Measurements from ENCODE around the gene RAB37. TPM values are rescaled to one million over a fixed set of nuclear protein-coding genes. Genes with fewer than 3 reads are reported as not detected.

The RAB37 gene
- total and polyA plus RNA-seq, 9 of the 15 experiments (the other 6 are each of a cell fraction or from before 2014, with no cell fraction given): 0.03 to 0.27 (median 0.11) TPM; not detected in 4

GRCh38 chr17:74698069-74698468 lies 39.0 kb upstream of the RAB37 start (continued):
- no peak for TF ChIP-seq MGA (IDR thresholded peaks at IDR 0.05)
- TF ChIP-seq HMBOX1 (IDR thresholded peaks at IDR 0.05): no peak
- no peak for TF ChIP-seq MEIS2 (IDR thresholded peaks at IDR 0.05; ENCODE audit: partially characterized antibody)
- no peak for TF ChIP-seq ARID2 (IDR thresholded peaks at IDR 0.05)
- no peak for TF ChIP-seq E2F8 (IDR thresholded peaks at IDR 0.05; ENCODE audit: low read depth, partially characterized antibody)
- no peak for TF ChIP-seq ZNF561 (CRISPR knock-in tag; conservative IDR thresholded peaks at IDR 0.05)
- TF ChIP-seq STAT6 (CRISPR knock-in tag; IDR thresholded peaks at IDR 0.05): no peak
- no peak for TF ChIP-seq ATF7 (IDR thresholded peaks at IDR 0.05)
- no peak for TF ChIP-seq SAP30 (IDR thresholded peaks at IDR 0.05; ENCODE audit: borderline replicate concordance, insufficient read depth, low read depth, low read length, poor library complexity, severe bottlenecking)

All from K562 (cell line).